GM12864 (cell line): ENCODE measurements around the gene CASP3.
A peak's percentile ranks its signal among the peaks of the same experiment; 100 is the strongest.

ENCODE experiments used
- DNase-seq: peaks from one replicate; pipeline ENCODE4 v3.0.0-alpha.2; 2011; ENCODE audit warnings: low read depth
- H3K4me3 ChIP-seq: 2 replicates; pipeline ENCODE4 v1.5.1; 2011; ENCODE audit warnings: mild to moderate bottlenecking, low read depth, low read length, control low read depth
- TF ChIP-seq, protein P1 (sequence below): IDR thresholded peaks from 2 replicates; pipeline ENCODE4 v1.5.1; 2011; ENCODE audit warnings: low read depth, mild to moderate bottlenecking, moderate library complexity, low read length, control low read depth, inconsistent platforms; ENCODE audit errors: missing control alignments

CASP3 gene

DNA sequence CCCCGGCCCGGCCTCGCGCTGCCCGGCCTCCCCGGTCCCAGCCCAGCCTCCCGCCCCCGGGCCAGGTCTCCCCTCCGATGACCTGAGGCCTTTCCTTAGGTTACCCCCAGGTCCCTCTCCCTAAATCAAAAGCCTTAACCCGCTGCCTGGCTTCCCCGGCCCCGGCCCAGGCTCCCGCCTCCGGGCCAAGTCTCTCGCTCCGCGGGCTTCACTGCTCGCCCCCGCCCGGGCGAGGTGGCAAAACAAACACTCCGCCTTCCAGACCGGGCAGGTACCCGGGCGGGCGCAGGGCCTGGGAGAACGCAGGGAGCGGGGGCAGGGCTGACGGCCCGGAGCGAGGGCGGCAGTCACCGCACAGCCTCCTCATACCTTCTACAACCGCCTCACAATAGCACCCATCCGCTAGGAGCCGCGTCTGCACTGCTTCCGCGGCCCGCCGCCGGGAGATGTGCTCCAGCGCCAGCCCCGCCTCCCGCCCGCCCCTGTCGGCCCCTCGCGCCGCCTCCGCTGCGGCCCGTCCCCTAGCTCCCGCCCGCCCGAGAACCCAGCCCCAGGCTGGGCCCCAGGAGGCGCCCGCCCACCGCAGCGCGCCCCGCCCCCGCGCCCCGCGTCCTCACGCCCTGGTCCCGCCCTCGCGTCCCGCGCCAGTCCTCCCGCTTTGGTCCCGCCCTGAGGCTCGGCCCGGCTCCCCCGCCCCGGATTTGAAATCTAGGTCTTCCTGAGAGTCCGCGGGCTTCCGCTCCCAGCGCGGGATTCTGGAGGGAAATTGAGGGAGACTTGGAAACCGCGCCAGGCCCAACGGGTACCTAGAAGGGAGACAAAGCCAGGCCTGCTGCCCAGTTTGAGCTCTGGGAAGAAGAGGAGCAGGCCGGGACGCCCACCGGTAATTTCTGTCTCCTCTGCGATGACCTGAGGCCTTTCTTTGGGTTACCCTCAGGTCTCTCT lies at the start of gene CASP3, which contains the start of gene PRIMPOL:
CASP3 (minus strand) TSS at position 422 of the 945 bp plus-strand sequence. CDS start 10,994 bp downstream, outside the sequence.
PRIMPOL (plus strand) TSS at position 713 of the 945 bp plus-strand sequence. CDS start 7,403 bp downstream, outside the sequence.
- peak within 1 kb of the TSS; percentile 91 for H3K4me3 ChIP-seq
- TF ChIP-seq, protein P1, sequence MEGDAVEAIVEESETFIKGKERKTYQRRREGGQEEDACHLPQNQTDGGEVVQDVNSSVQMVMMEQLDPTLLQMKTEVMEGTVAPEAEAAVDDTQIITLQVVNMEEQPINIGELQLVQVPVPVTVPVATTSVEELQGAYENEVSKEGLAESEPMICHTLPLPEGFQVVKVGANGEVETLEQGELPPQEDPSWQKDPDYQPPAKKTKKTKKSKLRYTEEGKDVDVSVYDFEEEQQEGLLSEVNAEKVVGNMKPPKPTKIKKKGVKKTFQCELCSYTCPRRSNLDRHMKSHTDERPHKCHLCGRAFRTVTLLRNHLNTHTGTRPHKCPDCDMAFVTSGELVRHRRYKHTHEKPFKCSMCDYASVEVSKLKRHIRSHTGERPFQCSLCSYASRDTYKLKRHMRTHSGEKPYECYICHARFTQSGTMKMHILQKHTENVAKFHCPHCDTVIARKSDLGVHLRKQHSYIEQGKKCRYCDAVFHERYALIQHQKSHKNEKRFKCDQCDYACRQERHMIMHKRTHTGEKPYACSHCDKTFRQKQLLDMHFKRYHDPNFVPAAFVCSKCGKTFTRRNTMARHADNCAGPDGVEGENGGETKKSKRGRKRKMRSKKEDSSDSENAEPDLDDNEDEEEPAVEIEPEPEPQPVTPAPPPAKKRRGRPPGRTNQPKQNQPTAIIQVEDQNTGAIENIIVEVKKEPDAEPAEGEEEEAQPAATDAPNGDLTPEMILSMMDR, result peak; percentile 17
- peak; percentile 75 for DNase-seq

DNA sequence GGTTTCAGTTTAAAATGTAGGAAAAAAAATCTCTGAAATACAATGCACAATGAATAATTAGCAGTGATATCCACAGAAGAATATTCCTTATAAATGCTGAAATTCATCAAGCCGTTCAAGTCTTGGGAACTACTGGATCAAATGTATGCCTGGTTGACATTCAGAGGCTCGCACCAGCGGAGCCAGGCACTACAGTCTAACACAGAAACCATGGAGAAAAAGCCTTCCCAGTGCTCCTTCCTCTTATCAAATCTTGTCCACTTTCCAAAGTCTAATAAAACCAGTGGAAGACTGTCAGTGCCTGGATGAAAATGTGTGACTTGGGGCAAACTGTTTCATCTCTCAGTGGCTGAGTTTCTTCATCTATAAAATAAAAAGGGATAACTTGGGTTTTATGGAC lies 48.7 kb upstream of the CASP3 start:
- H3K4me3 ChIP-seq, result no peak overlapping the region
- DNase-seq, result no peak
- TF ChIP-seq, protein P1, result no peak

DNA sequence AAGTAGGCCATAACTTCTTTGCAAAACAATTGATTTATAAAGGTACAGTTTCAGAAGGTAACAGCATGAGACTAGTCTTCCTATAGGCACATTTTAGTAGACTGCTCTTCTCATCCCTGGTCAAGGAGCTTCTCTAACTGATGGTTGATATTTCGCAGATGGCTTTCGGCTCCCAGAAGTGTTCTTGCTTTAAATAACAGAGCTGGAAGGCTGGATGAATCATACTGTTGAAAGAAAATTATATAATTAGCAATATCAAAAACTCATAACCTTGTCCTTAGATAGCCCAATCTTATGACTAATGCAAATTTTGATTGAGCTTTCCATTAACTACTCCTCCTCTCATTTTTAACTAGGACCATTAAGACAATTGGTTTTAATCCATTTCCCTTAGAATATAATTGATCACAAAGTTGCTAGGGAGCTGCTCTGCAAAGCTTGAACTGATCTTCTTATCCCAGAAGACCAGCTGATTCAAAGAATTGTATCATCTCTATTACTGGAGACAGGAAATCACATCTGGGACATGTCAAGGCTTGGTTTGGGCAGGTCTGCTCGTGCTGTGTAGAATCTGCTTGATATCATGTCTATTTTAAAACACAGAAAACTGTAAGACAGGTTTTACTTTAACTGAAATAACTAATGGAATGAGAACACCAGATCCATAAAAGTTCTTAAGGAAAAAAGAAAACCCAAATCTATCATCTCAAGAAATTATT lies 46.1 kb upstream of the CASP3 start:
- TF ChIP-seq, protein P1, result no peak
- no peak overlapping the region for H3K4me3 ChIP-seq
- no peak for DNase-seq

DNA sequence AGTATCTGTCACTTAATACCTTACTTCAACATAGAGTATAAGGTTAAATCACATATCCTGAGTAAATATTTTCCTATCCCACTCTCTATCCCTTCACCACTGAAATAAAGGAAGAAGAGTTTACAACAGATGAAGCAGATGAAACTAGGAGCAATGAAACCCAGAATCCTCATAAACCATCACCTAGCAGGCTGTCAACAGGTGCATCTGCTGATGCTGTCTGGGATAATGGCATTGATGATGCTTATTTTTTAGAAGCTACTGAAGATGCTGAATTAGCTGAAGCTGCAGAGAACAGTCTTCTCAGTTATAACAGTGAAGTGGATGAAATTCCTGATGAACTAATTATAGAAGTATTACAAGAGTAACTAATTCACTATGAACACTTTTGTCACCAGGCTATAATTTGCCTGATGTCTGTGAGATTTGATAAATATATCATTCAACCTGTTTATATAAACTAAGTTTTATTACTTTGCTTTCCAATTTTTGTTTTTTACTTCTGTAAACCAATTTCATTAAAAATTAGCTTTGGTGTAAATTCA lies 45.2 kb upstream of the CASP3 start:
- TF ChIP-seq, protein P1, result no peak
- DNase-seq, result no peak
- H3K4me3 ChIP-seq, result no peak overlapping the region

DNA sequence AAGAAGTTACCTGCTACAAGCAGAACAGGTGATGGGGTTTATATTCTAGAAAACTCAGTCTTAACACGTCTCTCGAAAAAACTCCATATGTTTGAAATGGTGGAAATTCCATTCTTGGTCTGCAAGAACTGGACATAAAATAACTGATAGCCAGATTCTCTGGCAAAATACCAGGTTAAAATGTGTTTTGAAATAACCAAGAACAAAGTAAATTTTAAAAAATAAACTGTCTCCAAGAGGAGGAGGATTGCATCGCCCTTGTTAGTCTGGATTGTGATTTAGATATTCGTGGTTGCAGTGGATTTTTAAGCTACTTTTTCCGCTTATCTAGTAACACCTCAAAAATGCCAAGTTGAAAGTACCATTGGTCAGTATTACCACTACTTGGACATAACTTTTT lies 43.8 kb upstream of the CASP3 start:
- TF ChIP-seq, protein P1, result no peak

DNA sequence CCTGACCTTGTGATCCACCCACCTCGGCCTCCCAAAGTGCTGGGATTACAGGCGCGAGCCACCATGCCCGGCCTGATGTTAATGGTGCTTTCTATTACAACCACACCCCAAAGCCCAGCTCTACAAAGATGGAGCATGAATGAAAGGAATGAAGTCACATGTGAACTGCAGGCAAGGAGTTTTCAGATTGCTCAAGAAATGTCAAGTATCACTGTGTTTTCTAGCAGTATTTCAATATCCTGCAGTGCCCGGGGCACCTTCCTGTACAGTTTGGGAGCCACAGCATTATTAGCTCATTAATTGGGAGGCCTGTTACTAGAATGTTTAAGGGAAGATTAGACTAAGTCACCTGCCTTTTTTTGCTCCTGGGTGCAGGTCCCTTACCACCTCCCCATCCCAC lies 40.4 kb upstream of the CASP3 start:
- no peak overlapping the region for H3K4me3 ChIP-seq
- no peak for DNase-seq
- TF ChIP-seq, protein P1, result no peak

More for the DNA sequence above, 43.8 kb upstream of the CASP3 start:
- H3K4me3 ChIP-seq, result no peak overlapping the region
- DNase-seq, result no peak
